HepG2 (cell line): Measurements from ENCODE around the gene SP6. TPM values are rescaled to one million over a fixed set of nuclear protein-coding genes. Genes with fewer than 3 reads are reported as not detected.

Source experiments
- FLYWCH1 ChIP-seq: sonication (generic); formaldehyde crosslinking; IDR thresholded peaks from 2 replicates; pipeline ENCODE4 v1.8.1; 2023; ENCODE audit warnings: mild to moderate bottlenecking, missing genetic modification reagents
- GABPA ChIP-seq, 2 experiments: IDR thresholded peaks; 2 replicates each; pipeline ENCODE4 v1.6.1; 2011 to 2016; ENCODE audit warnings: low read depth in 2 of 2, low read length in 1 of 2, missing biosample characterization in 1 of 2, missing genetic modification characterization in 1 of 2
- HMG20B ChIP-seq: conservative IDR thresholded peaks from 2 replicates; pipeline ENCODE4 v1.6.1; 2016; ENCODE audit warnings: missing genetic modification reagents, missing compliant biosample characterization
- ISX ChIP-seq: sonication (generic); formaldehyde crosslinking; conservative IDR thresholded peaks from 2 replicates; pipeline ENCODE4 v1.5.0; 2020; ENCODE audit warnings: missing genetic modification reagents
- KLF12 ChIP-seq: sonication (generic); formaldehyde crosslinking; IDR thresholded peaks from 2 replicates; pipeline ENCODE4 v1.4.0; 2020; ENCODE audit warnings: missing genetic modification reagents, borderline replicate concordance
- KLF6 ChIP-seq: IDR thresholded peaks from 2 replicates; pipeline ENCODE4 v1.8.0; 2016; ENCODE audit warnings: missing biosample characterization, missing genetic modification reagents
- NCOR1 ChIP-seq: fragments of 200-600 bp; sonication (generic); IDR thresholded peaks from 2 replicates; pipeline ENCODE4 v1.7.0; 2017; ENCODE audit warnings: antibody characterized with exemption, low read length, borderline replicate concordance
- NR2F1 ChIP-seq, 2 experiments: fragments of 450-650 bp in 1 of 2; formaldehyde crosslinking in 1 of 2; IDR thresholded peaks; 2 replicates each; pipeline versions ENCODE4 v1.5.0 to v1.6.1; 2016 to 2020; ENCODE audit warnings: mild to moderate bottlenecking in 1 of 2, missing compliant biosample characterization in 1 of 2, missing genetic modification reagents in 1 of 2, moderate library complexity in 1 of 2
- NR2F2 ChIP-seq: IDR thresholded peaks from 2 replicates; pipeline ENCODE4 v1.6.1; 2012; ENCODE audit warnings: low read depth, inconsistent platforms, borderline replicate concordance
- SALL2 ChIP-seq: sonication (generic); formaldehyde crosslinking; IDR thresholded peaks from 2 replicates; pipeline ENCODE4 v1.8.1; 2023; ENCODE audit warnings: mild to moderate bottlenecking, missing genetic modification reagents, inconsistent platforms
- SMAD1 ChIP-seq: sonication (generic); formaldehyde crosslinking; IDR thresholded peaks from 2 replicates; pipeline ENCODE4 v1.4.0; 2020; ENCODE audit warnings: missing genetic modification reagents, low read depth, mild to moderate bottlenecking, borderline replicate concordance
- SMAD3 ChIP-seq: sonication (generic); formaldehyde crosslinking; IDR thresholded peaks from 2 replicates; pipeline ENCODE4 v1.4.0; 2020; ENCODE audit warnings: missing genetic modification reagents
- SSRP1 ChIP-seq: IDR thresholded peaks from 2 replicates; pipeline ENCODE4 v1.6.1; 2016; ENCODE audit warnings: control low read depth
- TAF1 ChIP-seq: sonication (generic); formaldehyde crosslinking; IDR thresholded peaks from 2 replicates; pipeline ENCODE4 v1.4.0; 2020; ENCODE audit warnings: missing genetic modification reagents
- TBX3 ChIP-seq: fragments of 450-650 bp; IDR thresholded peaks from 2 replicates; pipeline ENCODE4 v1.6.1; 2017; ENCODE audit warnings: antibody characterized with exemption, mild to moderate bottlenecking, inconsistent platforms, borderline replicate concordance
- TCF7L2 ChIP-seq: IDR thresholded peaks from 2 replicates; pipeline ENCODE4 v1.6.1; 2011; ENCODE audit warnings: mild to moderate bottlenecking, low read depth, low read length, moderate library complexity
- U2AF1 ChIP-seq: fragments of 200-400 bp; formaldehyde crosslinking; optimal IDR thresholded peaks from 2 replicates; pipeline ENCODE3; 2017; ENCODE audit warnings: mild to moderate bottlenecking, low read depth, low read length
- ZFP62 ChIP-seq: sonication (generic); formaldehyde crosslinking; IDR thresholded peaks from 2 replicates; pipeline ENCODE4 v1.4.0; 2020; ENCODE audit warnings: missing genetic modification reagents
- ZNF124 ChIP-seq: sonication (generic); formaldehyde crosslinking; IDR thresholded peaks from 2 replicates; pipeline ENCODE4 v1.4.0; 2020; ENCODE audit warnings: missing genetic modification reagents
- ZNF143 ChIP-seq: sonication (generic); formaldehyde crosslinking; IDR thresholded peaks from 2 replicates; pipeline ENCODE4 v1.4.0; 2020; ENCODE audit warnings: missing genetic modification reagents
- ZNF253 ChIP-seq: sonication (generic); formaldehyde crosslinking; IDR thresholded peaks from 2 replicates; pipeline ENCODE4 v1.8.0; 2022; ENCODE audit warnings: mild to moderate bottlenecking, missing genetic modification reagents, borderline replicate concordance
- ZNF274 ChIP-seq: sonication (generic); formaldehyde crosslinking; IDR thresholded peaks from 2 replicates; pipeline ENCODE4 v1.5.1; 2020; ENCODE audit warnings: mild to moderate bottlenecking, missing genetic modification reagents
- ZNF451 ChIP-seq: sonication (generic); formaldehyde crosslinking; IDR thresholded peaks from 2 replicates; pipeline ENCODE4 v1.5.0; 2020; ENCODE audit warnings: mild to moderate bottlenecking, missing genetic modification reagents
- ZNF546 ChIP-seq: sonication (generic); formaldehyde crosslinking; conservative IDR thresholded peaks from 2 replicates; pipeline ENCODE4 v1.8.1; 2023; ENCODE audit warnings: mild to moderate bottlenecking, missing genetic modification reagents
- ZNF879 ChIP-seq: sonication (generic); formaldehyde crosslinking; IDR thresholded peaks from 2 replicates; pipeline ENCODE4 v1.8.1; 2023; ENCODE audit warnings: missing genetic modification reagents
- ZZZ3 ChIP-seq: sonication (generic); formaldehyde crosslinking; IDR thresholded peaks from 2 replicates; pipeline ENCODE4 v1.4.0; 2020; ENCODE audit warnings: missing genetic modification reagents, mild to moderate bottlenecking, borderline replicate concordance
- polyA plus RNA-seq, 8 experiments: library from polyadenylated mRNA; depleted of rRNA in 3 of 8; stranded (reverse) in 7 of 8; unstranded in 1 of 8; fragments of >200 nt; fragmentation: Illumina TruSeq in 4 of 8; extraction: Trizol in 4 of 8; gene quantifications; 2 replicates each; pipeline versions ENCODE4 v1.2.1 to v1.2.3, GENCODE V29; 2011 to 2016; ENCODE audit warnings: low read depth in 4 of 8, missing spikeins in 1 of 8, mixed read lengths in 1 of 8; ENCODE audit not compliant: insufficient read depth in 1 of 8
- total RNA-seq, 5 experiments: library from RNA; depleted of rRNA; stranded (reverse); fragments of >200 nt; fragmentation: Illumina TruSeq; extraction: Trizol; gene quantifications; 2 replicates each; pipeline ENCODE4 v1.2.3, GENCODE V29; 2016; ENCODE audit warnings: low read depth in 1 of 5
- TF ChIP-seq, protein P1 (sequence below): sonication (generic); formaldehyde crosslinking; IDR thresholded peaks from 2 replicates; pipeline ENCODE4 v1.4.0; 2020; ENCODE audit warnings: missing genetic modification reagents
- TF ChIP-seq, protein P2 (sequence below): sonication (generic); formaldehyde crosslinking; IDR thresholded peaks from 2 replicates; pipeline ENCODE4 v1.5.0; 2020; ENCODE audit warnings: missing genetic modification reagents

Gene SP6
- total and polyA plus RNA-seq, 2 of the 13 experiments (the other 11 are each of a cell fraction or from before 2014, with no cell fraction given): 0.07 TPM

DNA sequence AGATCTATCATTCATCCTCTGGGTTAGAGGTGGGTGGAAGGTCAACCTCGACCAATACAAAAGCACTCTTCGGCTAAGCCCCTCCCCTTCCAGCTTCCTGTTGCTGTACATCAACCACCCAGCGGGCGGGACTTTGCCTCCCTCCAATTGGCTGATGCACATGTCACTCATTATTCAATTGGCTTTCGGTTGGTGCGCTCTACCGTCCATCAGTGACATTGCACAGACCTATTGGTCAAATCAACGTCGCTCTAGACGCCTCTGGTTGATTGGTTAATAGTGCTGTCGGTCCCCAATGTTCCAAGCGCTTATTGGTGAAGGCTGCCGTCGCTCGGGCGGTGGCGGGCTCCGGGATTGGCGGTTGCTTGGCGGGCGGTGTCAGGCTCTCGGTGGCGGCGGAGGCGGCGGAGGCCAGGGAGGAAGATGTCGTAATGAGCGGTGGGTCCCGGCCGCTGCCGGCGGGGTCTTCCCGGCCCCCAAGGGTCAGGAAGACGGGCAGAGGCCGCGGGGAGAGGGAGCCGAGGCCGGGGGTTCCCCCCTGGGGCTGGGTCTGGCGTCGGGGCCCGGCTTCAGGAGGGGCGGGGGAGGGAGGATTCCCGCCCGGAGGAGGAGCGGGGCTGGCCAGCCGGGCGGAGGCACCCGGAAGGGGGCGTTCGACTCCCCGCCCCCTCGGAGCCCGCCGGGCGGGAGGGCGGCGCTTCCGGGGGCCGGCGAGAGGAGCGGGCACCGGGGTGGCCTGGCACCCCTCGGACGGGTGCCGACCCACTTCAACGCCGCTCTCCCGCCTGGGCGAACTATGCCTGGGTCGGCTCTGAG lies 45.1 kb upstream of the SP6 start, which contains the start of gene SP2 (continued):
- TF ChIP-seq SALL2 (CRISPR knock-in tag) (no peak), TCF7L2 (no peak), SMAD3 (CRISPR knock-in tag) (no peak; the same call in 1 of the 2 replicates), SSRP1 (CRISPR knock-in tag) (peak; percentile 81; the same call in 1 of the 2 replicates), ZNF274 (CRISPR knock-in tag) (no peak; the same call in 1 of the 2 replicates), ZNF143 (CRISPR knock-in tag) (no peak), ISX (CRISPR knock-in tag) (peak; percentile 81; the same call in 1 of the 2 replicates), KLF6 (0 out of 2 replicates have a peak, but pooled peaks have one; percentile 22), HMG20B (CRISPR knock-in tag) (no peak), ZFP62 (CRISPR knock-in tag) (no peak), ZZZ3 (CRISPR knock-in tag) (no peak; the same call in 1 of the 2 replicates), ZNF879 (CRISPR knock-in tag) (0 out of 2 replicates have a peak, but pooled peaks have one; percentile 45), NR2F1 (CRISPR knock-in tag; IDR thresholded peaks at IDR 0.05) (peak in 1 of 2 experiments; percentile 71; a peak in 2 of 4 replicates), NR2F2 (0 out of 2 replicates have a peak, but pooled peaks have one; percentile 9), SMAD1 (CRISPR knock-in tag) (no peak), ZNF546 (no peak), TAF1 (CRISPR knock-in tag) (peak; percentile 67), U2AF1 (no peak), GABPA (IDR thresholded peaks at IDR 0.05; ENCODE audit: low read depth, low read length) (peak; percentile 81), GABPA (CRISPR knock-in tag; IDR thresholded peaks at IDR 0.05; ENCODE audit: low read depth) (peak; percentile 96), NCOR1 (peak; percentile 75; the same call in 1 of the 2 replicates), ZNF253 (peak; percentile 84; the same call in 1 of the 2 replicates), ZNF451 (peak; percentile 48; the same call in 1 of the 2 replicates), KLF12 (CRISPR knock-in tag) (peak; percentile 78), ZNF124 (no peak), TBX3 (peak; percentile 86; the same call in 1 of the 2 replicates), FLYWCH1 (no peak)
- TF ChIP-seq, protein P1, sequence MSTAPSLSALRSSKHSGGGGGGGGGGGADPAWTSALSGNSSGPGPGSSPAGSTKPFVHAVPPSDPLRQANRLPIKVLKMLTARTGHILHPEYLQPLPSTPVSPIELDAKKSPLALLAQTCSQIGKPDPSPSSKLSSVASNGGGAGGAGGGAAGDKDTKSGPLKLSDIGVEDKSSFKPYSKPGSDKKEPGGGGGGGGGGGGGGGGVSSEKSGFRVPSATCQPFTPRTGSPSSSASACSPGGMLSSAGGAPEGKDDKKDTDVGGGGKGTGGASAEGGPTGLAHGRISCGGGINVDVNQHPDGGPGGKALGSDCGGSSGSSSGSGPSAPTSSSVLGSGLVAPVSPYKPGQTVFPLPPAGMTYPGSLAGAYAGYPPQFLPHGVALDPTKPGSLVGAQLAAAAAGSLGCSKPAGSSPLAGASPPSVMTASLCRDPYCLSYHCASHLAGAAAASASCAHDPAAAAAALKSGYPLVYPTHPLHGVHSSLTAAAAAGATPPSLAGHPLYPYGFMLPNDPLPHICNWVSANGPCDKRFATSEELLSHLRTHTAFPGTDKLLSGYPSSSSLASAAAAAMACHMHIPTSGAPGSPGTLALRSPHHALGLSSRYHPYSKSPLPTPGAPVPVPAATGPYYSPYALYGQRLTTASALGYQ (CRISPR knock-in tag): no peak; the same call in 1 of the 2 replicates
- TF ChIP-seq, protein P2, sequence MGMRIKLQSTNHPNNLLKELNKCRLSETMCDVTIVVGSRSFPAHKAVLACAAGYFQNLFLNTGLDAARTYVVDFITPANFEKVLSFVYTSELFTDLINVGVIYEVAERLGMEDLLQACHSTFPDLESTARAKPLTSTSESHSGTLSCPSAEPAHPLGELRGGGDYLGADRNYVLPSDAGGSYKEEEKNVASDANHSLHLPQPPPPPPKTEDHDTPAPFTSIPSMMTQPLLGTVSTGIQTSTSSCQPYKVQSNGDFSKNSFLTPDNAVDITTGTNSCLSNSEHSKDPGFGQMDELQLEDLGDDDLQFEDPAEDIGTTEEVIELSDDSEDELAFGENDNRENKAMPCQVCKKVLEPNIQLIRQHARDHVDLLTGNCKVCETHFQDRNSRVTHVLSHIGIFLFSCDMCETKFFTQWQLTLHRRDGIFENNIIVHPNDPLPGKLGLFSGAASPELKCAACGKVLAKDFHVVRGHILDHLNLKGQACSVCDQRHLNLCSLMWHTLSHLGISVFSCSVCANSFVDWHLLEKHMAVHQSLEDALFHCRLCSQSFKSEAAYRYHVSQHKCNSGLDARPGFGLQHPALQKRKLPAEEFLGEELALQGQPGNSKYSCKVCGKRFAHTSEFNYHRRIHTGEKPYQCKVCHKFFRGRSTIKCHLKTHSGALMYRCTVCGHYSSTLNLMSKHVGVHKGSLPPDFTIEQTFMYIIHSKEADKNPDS (CRISPR knock-in tag): no peak
